ENCODE data around the gene SIL1. TPM values are rescaled to one million over a fixed set of nuclear protein-coding genes. Genes with fewer than 3 reads are reported as not detected.

Gene SIL1
- polyA plus RNA-seq, 2 of the 4 experiments (the other 2 are of a cell fraction), result 27.6 to 45.5 TPM

GRCh38 chr5:138909734-138910133, 288.4 kb downstream of the SIL1 start:
- DNase-seq (ENCODE audit: low read depth in 1 of 2, low spot score in 1 of 2), result no peak
- Histone ChIP-seq H3K4me1 (peaks cover 13% of the 10 kb centered on the region), H3K4me3 (no peak overlapping the region), H3K27ac (no peak overlapping the region), H3K4me2 (no peak overlapping the region), H3K9me3 (no peaks in the 10 kb centered on the region)
- CTCF ChIA-PET, result interaction anchor here (1.0 to 1.6 kb wide), 3 partner anchors 22 to 65 kb away, joined by 3 to 7 read pairs (median 3); no protein-coding TSS in a partner anchor
- FAIRE-seq, result no peak
- POLR2A ChIA-PET, result no interaction called here
- TF ChIP-seq RAD21 (conservative IDR thresholded peaks at IDR 0.05 in 1 of 2, IDR thresholded peaks at IDR 0.05 in 1 of 2) (no peak), CEBPB (IDR thresholded peaks at IDR 0.05) (no peak), KDM5A (IDR thresholded peaks at IDR 0.05) (no peak)
- 93% methylated on average over 2 of the region's 2 CpGs for WGBS (ENCODE audit: missing lambda C conversion rate)
- ATAC-seq, result no peak

- FAIRE-seq (no peak), ATAC-seq (peak; percentile 83 to 86), DNase-seq (ENCODE audit: low read depth in 1 of 2, low spot score in 1 of 2) (peak in 1 of 2 experiments; percentile 53)
- TF ChIP-seq MAFK (IDR thresholded peaks at IDR 0.05; ENCODE audit: partially characterized antibody) (peak; percentile 4), EHF (CRISPR knock-in tag; IDR thresholded peaks at IDR 0.05) (no peak), FOSL2 (IDR thresholded peaks at IDR 0.05) (no peak), FOSL2 (CRISPR knock-in tag; IDR thresholded peaks at IDR 0.05) (peak; percentile 32; the same call in 1 of the 2 replicates)
- peaks cover 29% of the 10 kb centered on the region for H3K4me1 ChIP-seq
- peak overlapping the region; percentile 44; the same call in 2 of the 3 replicates for H3K4me2 ChIP-seq
- H3K9me3 ChIP-seq, result no peaks in the 10 kb centered on the region
- 11% methylated on average over 1 of the region's 1 CpG for WGBS (ENCODE audit: missing lambda C conversion rate)
- CTCF ChIA-PET, result interaction anchor here (1.7 kb wide), 1 partner anchor 10 kb away, joined by 3 read pairs; no protein-coding TSS in a partner anchor
- no peak overlapping the region for H3K27ac ChIP-seq
- POLR2A ChIA-PET, result no interaction called here
- H3K4me3 ChIP-seq, result no peak overlapping the region
Observed at GRCh38 chr5:138905541-138905940, 292.6 kb downstream of the SIL1 start.

DNA sequence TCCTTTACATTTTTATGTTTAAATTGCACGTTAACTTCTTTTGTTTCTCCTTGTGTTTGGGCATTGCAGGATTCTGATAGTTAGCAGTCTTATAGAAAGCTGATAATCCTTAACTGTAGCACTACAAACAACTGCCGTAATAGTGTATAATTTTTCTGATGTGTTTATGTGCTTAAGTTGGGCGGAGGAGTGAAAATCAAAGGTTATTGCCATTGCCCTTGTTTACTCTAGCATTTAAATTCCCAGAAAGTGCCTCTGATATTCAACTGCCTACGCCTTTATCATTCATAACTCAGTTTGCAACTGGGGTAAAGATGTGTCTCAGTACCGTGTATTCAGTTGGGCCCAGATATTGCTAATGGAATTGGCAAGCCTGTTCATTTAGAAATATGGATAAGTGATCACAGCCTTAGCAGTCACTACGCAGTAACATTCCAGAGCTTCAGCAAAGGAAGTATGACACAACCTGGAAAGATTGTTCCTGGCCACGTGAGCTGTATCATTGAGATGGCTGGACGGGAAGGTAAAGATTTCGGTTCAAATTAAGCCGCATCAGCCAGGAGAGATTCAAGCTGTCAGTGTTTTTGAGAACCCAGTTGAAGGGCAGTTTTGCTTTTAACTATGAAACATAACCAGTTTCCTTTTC, 294.9 kb downstream of the SIL1 start:
- TF ChIP-seq ZC3H11A (IDR thresholded peaks at IDR 0.05) (no peak), TFCP2L1 (CRISPR knock-in tag; IDR thresholded peaks at IDR 0.05) (no peak), KDM1A (IDR thresholded peaks at IDR 0.05; ENCODE audit: low read depth) (no peak), POLR2AphosphoS2 (conservative IDR thresholded peaks at IDR 0.05; ENCODE audit: low read length) (no peak), FOXS1 (CRISPR knock-in tag; IDR thresholded peaks at IDR 0.05) (no peak), USF2 (IDR thresholded peaks at IDR 0.05) (no peak), PHF8 (IDR thresholded peaks at IDR 0.05; ENCODE audit: borderline replicate concordance, low read depth) (no peak)
- Histone ChIP-seq H3K27ac (no peak overlapping the region), H3K4me3 (no peak overlapping the region), H3K4me1 (peaks cover 34% of the 10 kb centered on the region), H3K4me2 (no peak overlapping the region), H3K9me3 (no peaks in the 10 kb centered on the region)
- ATAC-seq (no peak), FAIRE-seq (no peak), DNase-seq (ENCODE audit: low read depth in 1 of 2, low spot score in 1 of 2) (no peak)
- ChIA-PET CTCF (interaction anchor here (0.9 kb wide), 1 partner anchor 128 kb away, joined by 3 read pairs; no protein-coding TSS in a partner anchor), POLR2A (no interaction called here)
- 74% methylated on average over 10 of the region's 10 CpGs for WGBS (ENCODE audit: missing lambda C conversion rate)

DNA sequence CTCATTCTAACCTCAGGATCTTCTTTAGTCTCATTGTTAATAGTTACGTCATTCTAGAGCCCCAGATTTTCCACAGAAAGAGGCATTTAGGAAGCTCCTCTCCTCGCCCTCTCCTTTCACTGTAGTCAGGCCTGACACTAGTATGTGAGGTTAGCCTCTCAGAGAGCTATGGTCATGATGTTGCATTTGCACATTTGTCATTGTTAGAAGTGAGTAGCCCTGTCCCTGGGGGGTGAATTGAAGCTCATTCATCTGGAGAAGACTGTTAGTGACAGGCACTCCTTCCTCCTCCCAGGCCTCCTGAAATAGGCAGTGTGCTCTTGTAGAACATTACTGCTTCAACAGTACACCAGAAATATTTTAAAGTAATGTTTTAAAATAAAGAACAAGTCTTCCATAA, 296.5 kb downstream of the SIL1 start:
- ChIA-PET CTCF (interaction anchor here (1.0 to 1.4 kb wide), 2 partner anchors 76 to 322 kb away, joined by 3 read pairs; no protein-coding TSS in a partner anchor), POLR2A (no interaction called here)
- Histone ChIP-seq H3K9me3 (no peaks in the 10 kb centered on the region), H3K4me3 (no peak overlapping the region), H3K4me1 (peaks cover 34% of the 10 kb centered on the region), H3K27ac (no peak overlapping the region), H3K4me2 (no peak overlapping the region)
- no peak for DNase-seq (ENCODE audit: low read depth in 1 of 2, low spot score in 1 of 2)
- WGBS (ENCODE audit: missing lambda C conversion rate), result 96% methylated on average over 2 of the region's 2 CpGs
- ATAC-seq, result no peak
- no peak for TF ChIP-seq RFX5 (IDR thresholded peaks at IDR 0.05)
- no peak for TF ChIP-seq NR3C1 (IDR thresholded peaks at IDR 0.05)
- TF ChIP-seq MAFK (IDR thresholded peaks at IDR 0.05; ENCODE audit: partially characterized antibody), result no peak
- no peak for TF ChIP-seq EP300 (IDR thresholded peaks at IDR 0.05)
- TF ChIP-seq SMC3 (IDR thresholded peaks at IDR 0.05), result no peak
- TF ChIP-seq PHF8 (IDR thresholded peaks at IDR 0.05; ENCODE audit: borderline replicate concordance, low read depth), result no peak
- no peak for TF ChIP-seq ZNF302 (CRISPR knock-in tag; IDR thresholded peaks at IDR 0.05)
- TF ChIP-seq HOXB5 (CRISPR knock-in tag; IDR thresholded peaks at IDR 0.05), result no peak
- no peak for TF ChIP-seq MAX (IDR thresholded peaks at IDR 0.05)
- TF ChIP-seq SREBF2 (IDR thresholded peaks at IDR 0.05), result no peak
- TF ChIP-seq ESRRA (IDR thresholded peaks at IDR 0.05; ENCODE audit: borderline replicate concordance, low read length), result no peak
- no peak for FAIRE-seq

Data from A549 (cell line).